Measurements from ENCODE around the gene ST3GAL4.

- no peak for TF ChIP-seq CTCF (conservative IDR thresholded peaks at IDR 0.05)
- no peak for TF ChIP-seq EZH2 (IDR thresholded peaks at IDR 0.05; ENCODE audit: low read depth)
These were observed 41.5 kb downstream of the ST3GAL4 start for GRCh38 chr11:126396965-126397364.

All from PC-9 (cell line).